NCI-H2107 treated with DMSO at 0.1 percent for 48 hours (cell line): ENCODE measurements around the gene SMOC2.

Experiments used
- DNase-seq: peaks from one replicate; lab custom pipeline; 2025; ENCODE audit not compliant: unreplicated experiment; lab: John Stamatoyannopoulos, UW

Gene SMOC2, protein sequence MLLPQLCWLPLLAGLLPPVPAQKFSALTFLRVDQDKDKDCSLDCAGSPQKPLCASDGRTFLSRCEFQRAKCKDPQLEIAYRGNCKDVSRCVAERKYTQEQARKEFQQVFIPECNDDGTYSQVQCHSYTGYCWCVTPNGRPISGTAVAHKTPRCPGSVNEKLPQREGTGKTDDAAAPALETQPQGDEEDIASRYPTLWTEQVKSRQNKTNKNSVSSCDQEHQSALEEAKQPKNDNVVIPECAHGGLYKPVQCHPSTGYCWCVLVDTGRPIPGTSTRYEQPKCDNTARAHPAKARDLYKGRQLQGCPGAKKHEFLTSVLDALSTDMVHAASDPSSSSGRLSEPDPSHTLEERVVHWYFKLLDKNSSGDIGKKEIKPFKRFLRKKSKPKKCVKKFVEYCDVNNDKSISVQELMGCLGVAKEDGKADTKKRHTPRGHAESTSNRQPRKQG

DNA sequence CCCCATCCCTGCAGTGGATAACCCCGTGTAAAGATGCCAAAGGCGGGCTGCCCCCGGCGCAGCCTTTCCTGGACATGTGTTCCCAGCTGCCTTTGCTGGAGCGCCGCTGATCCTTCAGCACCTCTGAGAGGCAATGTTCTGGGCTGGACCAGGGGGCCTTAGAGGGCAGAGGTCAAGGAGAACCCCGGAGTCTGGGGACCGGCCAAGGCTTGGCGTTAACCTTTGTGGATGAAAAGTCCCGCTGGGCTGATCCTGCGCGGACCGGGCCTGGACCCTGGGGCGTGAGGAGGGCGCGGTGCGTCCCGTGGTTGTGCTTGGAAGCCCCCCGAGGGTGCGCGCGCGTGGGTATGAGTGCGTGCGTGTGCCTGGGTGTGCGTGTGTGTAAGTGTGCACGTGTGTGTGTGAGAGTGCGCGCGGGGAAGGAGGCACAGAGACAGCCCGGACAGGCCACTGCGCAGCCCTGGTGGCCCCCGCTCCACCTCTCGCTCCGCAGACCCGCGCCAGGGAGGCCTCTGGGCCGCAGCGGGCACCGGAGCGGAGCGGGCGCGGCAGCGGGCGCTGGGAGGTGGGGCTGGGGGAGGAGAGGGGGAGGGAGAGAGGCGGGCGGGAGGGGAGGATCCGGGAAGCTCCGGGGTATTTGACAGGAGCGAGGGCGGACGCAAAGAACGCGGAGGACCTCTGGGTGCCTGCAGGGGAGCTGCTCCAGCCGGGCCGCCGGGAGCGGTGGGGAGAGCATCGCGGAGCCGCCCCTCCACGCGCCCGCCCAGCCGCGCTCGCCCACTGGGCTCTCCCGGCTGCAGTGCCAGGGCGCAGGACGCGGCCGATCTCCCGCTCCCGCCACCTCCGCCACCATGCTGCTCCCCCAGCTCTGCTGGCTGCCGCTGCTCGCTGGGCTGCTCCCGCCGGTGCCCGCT lies at the start of gene SMOC2:
SMOC2 (plus strand) TSS at position 665 of the 914 bp plus-strand sequence; CDS start at position 852, 187 bp downstream.
- no peak for DNase-seq

DNA sequence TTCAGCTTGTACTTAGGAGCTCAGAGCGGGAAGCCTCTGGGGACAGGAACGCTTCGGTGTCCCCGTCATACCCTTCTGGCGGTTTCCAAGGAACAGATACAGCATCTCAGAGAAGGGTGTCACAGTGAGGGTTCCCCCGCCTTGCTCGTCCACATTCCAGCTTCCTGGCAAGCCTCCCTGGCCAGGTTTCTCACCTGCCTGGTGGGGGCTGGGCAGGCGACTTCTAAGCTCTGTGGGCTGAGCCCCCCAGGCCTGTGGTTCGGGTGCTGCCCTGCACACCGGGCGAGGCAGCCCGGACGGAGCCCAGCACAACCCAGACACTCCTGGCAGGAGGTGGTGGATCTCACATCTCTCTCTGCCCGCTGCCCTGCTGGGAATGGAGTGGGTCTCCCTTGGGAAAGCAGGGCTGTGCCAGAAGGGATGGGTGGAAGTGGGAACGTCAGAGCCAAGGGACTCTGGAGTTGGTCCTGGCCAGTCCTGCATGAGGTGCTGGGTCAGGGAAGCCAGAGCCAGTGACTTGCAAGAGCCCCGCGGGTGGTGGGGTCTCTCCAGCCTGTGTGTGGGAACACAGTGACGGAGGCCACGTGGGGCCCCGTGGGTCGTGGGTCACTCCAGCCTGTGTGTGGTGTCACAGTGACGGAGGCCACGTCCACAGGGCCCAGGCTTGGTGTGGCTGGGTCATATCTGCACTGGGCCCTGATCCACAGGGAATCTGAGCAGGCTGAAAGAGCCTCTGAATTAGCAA lies 47.7 kb upstream of the SMOC2 start:
- no peak for DNase-seq

DNA sequence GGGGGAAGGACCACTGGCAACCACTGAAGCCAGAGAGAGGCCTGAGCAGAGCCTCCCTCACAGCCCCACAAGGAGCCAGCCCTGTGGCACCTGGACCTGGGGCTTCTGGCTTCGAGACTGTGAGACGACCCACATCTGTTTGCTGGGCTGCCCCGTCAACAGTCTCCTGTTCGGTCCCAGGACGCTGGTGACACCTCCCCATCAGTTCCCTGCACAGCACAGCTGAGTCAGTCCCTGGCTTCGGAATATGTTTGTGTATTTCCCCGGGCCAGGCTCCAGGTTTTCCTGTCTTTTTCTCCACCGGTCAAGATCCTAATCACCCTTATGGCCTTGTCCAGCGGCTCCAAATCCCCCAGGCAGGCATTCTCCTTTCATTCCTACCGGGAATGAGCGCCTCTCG lies 46.4 kb upstream of the SMOC2 start:
- DNase-seq: no peak

DNA sequence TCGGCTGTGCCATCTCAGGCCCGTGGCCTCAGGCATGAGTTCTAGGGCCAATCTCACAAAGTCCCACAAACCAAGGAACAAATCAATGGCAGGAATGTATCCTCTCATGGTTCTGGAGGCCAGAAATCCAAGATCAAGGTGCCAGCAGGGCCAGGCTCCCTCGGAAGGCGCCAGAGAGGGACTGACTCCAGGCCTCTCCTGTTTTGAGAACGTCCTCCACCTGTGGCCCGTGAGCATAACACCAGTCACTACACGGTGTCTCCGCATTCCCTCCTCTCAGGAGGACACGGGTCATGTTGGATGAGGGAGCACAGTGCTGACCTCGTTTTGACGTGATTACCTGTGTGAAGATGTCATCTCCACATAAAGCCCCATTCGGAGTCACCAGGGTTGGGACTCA lies 45.0 kb upstream of the SMOC2 start:
- DNase-seq: no peak

DNA sequence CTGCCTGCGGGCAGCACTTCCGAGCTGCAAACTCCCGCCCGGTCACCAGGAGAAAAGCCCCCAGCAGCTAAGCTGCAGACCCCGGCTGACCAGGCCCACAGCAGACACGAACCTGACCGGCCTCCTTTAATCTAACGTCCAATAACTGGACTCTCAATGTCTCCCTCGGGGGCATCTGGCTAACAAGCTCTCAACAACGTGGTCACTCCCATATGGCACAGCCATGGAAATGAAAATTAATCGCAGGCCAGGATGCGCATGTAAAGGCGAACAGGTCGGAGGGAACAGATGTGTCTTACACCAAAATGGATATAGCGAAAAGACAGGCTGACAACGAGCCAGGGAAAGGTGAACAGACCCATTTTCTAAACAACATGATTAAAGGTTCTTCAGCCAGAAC lies 44.4 kb upstream of the SMOC2 start:
- DNase-seq: no peak

DNA sequence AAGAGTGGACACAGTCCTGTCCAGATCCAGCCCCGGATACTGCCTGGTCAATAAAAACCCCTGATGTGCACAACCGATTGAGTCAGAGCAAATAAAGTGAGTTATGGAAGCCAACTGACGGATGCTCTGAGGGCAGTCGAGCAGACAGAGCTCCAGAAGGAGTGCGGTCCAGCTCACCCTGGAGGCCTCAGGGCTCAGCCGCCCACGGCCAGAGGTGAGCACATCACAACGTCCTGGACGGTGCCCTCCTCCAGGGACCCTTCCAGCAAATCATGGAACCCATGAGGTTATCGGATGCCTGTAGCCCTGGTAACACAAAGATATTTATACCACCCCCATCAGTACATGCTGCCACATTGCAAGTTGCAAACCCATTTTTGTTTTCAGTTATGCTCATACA lies 44.0 kb upstream of the SMOC2 start:
- DNase-seq: no peak

DNA sequence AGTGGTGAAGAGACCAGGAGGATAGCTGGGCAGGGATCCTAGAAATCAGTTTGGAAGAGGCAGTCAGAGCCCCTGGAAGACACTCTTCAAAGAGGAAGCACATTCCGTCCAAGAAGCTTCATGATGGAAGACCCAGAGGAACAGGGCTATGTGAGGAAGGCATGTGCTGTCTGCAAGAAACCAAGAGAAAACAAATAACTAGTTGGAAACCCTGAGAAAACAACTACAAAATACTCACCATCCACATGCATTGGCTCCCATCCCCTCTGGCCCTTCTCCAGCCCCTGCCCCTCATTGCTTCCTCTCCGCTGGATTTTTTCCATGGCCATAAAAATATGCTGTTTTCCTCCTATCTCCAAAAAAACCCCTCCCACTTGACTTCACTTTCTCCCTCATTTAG lies 40.9 kb upstream of the SMOC2 start:
- DNase-seq: no peak

DNA sequence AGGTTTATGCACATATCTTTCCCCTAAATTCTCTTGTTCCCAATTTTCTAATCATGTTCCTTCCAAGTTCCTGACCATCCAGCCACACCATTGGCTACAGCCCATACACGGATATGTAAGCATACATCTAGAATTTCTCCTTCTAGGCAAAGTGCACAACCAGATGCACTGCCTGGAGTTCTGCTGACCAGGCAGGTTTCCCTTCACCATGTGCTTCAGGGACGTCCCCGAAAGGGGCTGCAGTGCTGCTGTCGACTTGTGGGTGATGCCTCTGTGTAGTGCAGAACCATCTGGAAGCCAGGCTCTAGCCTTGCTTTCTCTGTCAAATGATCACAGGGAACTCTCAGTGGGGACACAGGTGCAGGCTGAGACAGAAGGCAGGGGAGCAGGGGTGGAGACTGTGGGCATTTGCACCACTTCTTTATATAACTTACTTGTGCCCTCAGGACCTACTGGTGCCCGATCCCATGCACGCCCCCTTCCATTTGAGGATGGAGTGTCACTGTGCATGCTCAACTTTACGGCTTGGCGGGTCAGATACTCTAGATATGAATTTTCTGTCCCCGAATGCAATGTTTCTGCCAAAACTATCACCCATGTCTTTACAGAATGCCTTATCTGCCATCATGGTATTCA lies 37.5 kb upstream of the SMOC2 start:
- DNase-seq: no peak

DNA sequence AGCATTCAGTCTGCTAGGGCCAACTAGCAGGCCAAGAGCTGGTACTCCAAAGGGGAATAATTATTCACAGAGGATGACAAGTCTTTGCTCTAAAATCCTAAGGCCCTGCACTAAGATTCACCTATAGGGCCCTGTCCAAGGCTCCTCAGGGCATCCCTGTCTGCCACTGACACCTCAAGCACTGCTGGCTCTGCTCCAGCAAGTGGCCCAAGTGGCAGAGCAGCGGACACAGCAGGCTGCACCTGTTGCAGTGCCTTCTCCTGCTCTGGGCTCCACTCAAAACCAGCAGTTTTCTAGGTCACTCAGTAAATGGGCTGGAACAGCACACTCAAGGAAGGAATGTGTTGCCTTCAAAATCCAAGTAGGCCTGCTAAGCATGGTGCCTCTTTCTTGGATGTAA lies 36.4 kb upstream of the SMOC2 start:
- DNase-seq: no peak

DNA sequence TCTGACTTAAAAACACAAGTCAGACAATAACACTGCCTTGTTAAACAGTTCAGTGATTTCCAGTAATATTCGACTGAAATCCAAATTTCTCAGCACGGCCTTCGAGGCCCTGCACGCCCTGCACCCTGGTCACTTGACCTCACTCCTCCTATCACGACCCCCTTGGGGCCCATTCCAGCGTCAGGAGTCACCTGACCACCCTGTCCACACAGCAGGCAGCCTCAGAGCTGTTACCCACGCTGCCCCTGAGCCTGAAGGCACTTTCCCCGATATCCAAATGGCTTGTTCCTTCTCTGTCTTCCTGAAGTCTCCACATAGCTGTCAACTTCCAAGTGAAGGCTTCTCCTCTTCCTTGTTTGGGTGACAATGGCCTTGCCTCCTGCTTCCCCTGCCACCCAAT lies 33.1 kb upstream of the SMOC2 start:
- no peak for DNase-seq

DNA sequence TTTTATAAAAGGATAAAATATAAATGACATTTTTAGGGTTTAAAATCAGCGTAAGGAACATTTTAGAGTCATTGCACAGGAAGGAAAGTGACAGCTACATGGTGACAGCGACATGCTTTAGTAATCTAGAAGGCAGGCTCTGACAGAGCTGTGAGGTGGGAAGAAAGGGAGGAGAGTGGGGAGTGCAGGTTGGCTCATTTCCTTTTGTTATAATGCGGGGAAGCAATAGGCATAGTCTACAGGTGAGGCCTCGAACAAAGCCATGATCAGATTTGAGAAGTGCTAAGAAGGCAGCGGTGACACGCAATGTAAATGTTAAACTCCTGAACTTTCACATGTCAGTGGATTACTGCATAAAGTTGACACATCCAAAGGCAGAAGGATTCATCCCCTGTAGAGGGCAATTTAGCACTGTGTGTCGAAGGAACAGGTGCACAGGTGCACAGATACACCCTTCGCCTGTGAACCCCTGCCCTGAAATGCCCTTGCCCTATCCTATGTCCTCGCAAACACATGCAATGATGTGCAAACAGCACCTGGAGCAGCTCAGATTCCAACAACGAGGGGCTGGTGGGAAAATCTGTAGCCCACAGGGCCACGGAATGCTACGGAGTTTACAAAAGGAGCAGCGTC lies 32.4 kb upstream of the SMOC2 start:
- DNase-seq: no peak

DNA sequence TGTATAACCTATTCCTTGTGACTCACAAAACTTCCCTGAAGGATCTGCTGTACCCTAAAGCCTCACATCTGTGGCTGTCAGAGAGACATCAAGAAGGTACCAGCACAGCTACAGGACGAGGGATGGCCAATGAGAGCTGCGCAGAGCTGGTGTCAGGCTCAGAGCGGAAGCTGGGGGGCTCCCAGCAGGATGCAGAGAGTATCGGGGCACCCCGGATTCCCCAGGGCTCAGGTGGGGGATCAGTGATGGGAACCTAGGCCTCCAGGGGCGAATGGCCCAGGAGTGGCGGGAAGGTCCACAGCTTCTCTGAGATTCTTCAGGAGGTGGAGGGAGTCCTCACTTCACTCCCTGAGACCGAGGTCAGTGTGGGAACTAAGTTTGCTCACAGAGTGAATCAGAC lies 30.9 kb upstream of the SMOC2 start:
- no peak for DNase-seq

DNA sequence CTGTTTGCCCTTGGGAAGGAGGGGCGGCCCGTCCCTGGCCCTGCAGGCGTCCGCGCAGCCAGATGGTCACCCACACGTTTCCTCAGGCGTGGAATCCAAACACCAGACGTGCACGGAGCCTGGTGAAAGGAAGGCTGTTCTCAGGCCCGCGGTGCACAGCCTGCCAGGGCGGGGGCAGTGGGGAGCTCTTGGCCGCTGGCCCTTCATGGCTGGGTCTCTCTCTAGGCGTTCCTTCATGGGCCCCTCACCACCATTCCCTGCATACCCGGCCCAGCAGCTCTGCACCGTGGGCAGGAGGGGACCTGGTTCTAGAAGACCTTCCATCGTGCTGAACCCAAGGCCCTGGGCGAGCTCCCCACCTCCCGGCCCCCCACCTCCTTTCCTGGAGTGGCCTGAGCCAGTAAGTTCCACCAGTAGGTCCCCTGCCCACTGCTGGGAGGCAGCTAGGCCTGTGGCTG lies 30.4 kb upstream of the SMOC2 start:
- no peak for DNase-seq

DNA sequence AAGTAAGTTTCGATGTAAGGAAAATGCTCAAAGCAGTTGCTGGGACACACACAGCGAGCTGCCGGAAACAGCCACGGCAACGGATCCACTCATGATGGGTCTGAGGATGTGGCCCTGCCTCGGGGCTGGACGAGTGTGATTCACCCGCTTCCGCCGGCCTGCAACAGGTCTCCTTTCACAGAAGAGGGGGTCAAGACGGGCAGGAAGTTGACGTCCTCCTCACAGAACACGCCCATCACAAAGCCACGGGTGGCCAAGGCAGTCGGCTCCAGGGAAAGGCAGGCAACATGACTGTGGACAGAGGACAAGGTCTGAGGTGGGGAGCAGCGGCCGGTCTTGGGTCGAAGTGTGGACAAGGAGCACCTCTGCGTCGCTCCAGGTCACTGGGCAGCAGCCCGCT lies 29.9 kb upstream of the SMOC2 start:
- DNase-seq: no peak

DNA sequence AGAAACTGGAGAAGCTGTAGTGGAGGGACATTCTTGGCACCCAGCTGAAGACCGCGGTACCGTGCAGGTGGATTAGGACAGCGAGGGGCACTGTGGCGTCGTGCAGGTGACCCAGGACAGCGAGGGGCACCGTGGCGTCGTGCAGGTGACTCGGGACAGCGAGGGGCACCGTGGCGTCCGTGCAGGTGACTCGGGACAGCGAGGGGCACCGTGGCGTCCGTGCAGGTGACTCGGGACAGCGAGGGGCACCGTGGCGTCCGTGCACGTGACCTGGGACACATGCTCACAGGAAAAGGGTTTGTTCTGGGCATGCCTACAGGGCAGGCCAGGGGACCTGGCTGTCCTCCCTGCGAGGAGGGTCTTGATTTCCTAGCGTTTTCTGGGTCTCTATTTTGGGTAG lies 29.2 kb upstream of the SMOC2 start:
- no peak for DNase-seq

DNA sequence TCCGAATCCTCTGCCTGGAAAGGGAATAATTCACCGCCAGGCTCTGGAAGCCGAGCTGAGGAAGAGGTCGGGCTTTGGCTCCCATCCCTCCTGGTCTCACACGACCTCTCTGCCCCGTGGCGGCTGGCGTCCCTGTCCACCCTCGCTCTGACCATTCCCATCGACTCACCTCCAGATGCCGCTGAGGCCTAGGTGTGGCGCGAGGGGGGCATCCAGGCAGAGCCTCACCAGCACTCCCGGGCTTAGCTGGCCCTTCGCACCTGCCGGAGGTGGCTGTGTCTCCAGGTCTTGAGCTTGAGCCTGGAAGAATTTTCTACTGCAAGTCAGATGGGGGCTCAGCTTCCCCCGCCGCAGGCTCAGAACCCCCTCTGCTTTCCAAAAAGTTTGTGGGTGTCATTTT lies 28.5 kb upstream of the SMOC2 start:
- no peak for DNase-seq

DNA sequence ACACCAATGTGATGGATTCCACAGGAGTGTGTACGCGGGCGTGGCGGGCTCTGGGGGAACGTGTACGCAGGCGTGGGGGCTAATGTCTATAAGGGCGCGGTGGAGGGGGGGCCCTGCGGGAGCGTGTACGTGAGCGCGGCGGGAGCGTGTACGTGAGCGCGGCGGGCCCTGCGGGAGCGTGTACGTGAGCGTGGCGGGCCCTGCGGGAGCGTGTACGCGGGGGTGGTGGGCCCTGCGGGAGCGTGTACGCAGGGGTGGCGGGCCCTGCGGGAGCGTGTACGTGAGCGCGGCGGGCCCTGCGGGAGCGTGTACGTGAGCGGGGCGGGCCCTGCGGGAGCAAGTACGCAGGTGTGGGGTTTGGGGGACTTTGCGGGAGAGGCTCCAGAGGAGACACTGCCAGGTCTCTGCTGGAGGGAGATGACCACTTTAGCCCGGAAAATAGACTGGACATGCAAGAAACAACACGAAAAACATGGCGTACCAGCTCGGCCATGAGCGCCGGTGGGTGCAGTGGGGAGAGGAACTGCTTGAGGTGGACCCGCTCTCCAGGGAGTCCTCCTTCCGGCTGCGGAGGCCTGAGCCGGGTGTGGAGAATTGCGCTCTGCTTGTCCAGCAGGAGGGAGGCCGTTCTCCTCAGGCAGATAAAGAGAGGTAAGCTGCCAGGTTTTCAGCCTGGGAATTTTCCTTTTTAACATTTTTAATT lies 27.8 kb upstream of the SMOC2 start:
- no peak for DNase-seq

DNA sequence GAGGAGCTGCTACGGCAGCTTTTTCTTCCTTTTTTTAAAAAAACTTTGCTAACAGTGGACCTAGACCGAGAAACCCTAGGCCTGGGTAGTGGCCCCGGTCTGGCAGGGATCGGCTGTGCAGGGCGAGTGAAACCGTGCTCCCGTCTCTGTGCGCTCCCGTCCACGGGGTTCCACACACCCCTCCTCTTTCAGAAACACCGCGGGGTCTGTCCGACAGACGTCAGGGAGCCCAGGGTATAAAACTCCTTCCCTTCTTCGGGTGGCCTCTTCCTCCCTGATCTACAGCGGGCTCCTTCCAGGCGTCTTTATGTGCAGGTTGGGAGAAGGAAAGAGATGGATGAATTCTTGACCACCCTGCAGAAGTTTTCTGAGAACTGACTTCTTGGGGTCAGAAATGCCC lies 27.1 kb upstream of the SMOC2 start:
- no peak for DNase-seq

DNA sequence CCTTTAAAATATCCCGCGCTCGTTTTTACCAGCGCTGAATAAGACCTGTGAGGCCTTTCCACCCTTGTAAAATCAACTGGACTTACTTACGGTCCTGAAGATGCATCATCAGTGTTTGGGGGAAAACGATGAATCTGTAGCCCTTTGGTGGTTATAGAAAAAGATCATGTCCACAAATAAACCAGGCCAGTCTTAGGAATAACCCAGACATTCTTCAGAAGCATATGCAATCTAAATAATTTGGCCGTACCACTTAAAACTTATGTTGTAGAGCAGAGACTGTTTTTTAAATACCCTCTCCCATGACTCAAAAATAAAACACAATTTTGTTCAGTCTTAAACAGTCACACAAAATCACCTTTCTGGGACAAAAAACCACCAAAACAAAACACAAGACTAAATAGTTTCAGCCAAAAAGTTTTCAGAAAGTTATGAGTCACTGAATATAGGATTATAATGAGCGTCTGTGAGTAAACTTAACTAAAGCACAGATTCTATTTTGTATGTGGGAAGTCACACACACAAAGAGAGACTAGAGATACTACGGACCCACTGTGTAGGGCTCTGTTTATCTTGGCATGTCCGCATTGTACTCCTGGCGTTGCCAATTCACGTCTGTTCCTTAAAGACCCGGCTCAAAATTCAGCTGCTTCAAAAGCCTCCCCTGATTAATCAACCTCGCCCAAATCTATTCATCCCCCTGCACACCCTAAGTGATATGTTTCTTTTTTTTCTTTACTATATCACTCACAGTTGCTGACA lies 26.5 kb upstream of the SMOC2 start:
- no peak for DNase-seq
